Upper lobe of left lung (tissue), 6 donors: Measurements from ENCODE around the gene RPL37. TPM values are rescaled to one million over a fixed set of nuclear protein-coding genes. Genes with fewer than 3 reads are reported as not detected.

ENCODE experiments used
- ATAC-seq, 2 donors: fragments of 200-7000 bp; cut with Tn5 transposase; one replicate each; pipeline ENCODE4 v1.9.1; 2022; ENCODE audit warnings: mild to moderate bottlenecking in 2 of 2, moderate library complexity in 2 of 2; ENCODE audit not compliant: low FRiP score in 2 of 2
- DNase-seq, 2 donors: peaks; one replicate each; pipeline ENCODE4 v3.0.0-alpha.2; 2019 to 2020
- H3K27ac ChIP-seq, 4 donors: fragments of 200-600 bp; sonication (generic); one replicate each; pipeline ENCODE4 v1.5.1; 2016 to 2019
- H3K27me3 ChIP-seq, 4 donors: fragments of 200-600 bp; sonication (generic); one replicate each; pipeline ENCODE4 v1.5.1; 2017 to 2019
- H3K36me3 ChIP-seq, 4 donors: fragments of 200-600 bp; sonication (generic); one replicate each; pipeline ENCODE4 v1.5.1; 2016 to 2019
- H3K4me1 ChIP-seq, 4 donors: fragments of 200-600 bp; sonication (generic); one replicate each; pipeline ENCODE4 v1.5.1; 2018 to 2019
- H3K4me3 ChIP-seq, 4 donors: fragments of 200-600 bp; sonication (generic); one replicate each; pipeline ENCODE4 v1.5.1; 2017 to 2019; ENCODE audit warnings: mild to moderate bottlenecking in 2 of 4, moderate library complexity in 1 of 4
- H3K9me3 ChIP-seq, 4 donors: fragments of 200-600 bp; sonication (generic); one replicate each; pipeline ENCODE4 v1.5.1; 2018 to 2019
- EP300 ChIP-seq, 4 donors: sonication (generic); formaldehyde crosslinking; IDR thresholded peaks; one replicate each; pipeline ENCODE4 v1.5.1; 2017; ENCODE audit warnings: antibody characterized with exemption in 4 of 4, control low read depth in 2 of 4
- POLR2A ChIP-seq, 4 donors: fragments of 450-650 bp; IDR thresholded peaks; one replicate each; pipeline ENCODE4 v1.5.1; 2016 to 2017; ENCODE audit warnings: antibody characterized with exemption in 4 of 4, mild to moderate bottlenecking in 2 of 4
- POLR2AphosphoS5 ChIP-seq, 2 donors: sonication (generic); formaldehyde crosslinking; IDR thresholded peaks; one replicate each; pipeline ENCODE4 v1.5.1; 2017; ENCODE audit warnings: antibody characterized with exemption in 2 of 2
- WGBS, 2 donors: methylation state at CpG; one replicate each; pipeline ENCODE4 v1.1.5; 2017 to 2018; 5-methylcytosine and 5-hydroxymethylcytosine counted together
- total RNA-seq, 6 donors: library from RNA; depleted of rRNA in 4 of 6; stranded (reverse); fragments of >200 nt in 4 of 6; gene quantifications; one replicate each; pipeline versions ENCODE4 v1.1.0 to v1.2.1, GENCODE V29; 2016 to 2021
- TF ChIP-seq, protein P1 (sequence below), 6 experiments: fragments of 450-650 bp in 4 of 6; fragments of 200-600 bp in 2 of 6; sonication (generic) in 2 of 6; IDR thresholded peaks; one replicate each; pipeline ENCODE4 v1.5.1; 2016 to 2019; ENCODE audit warnings: antibody characterized with exemption in 6 of 6
- donor health status: DM: no; HTN: no; CAD: no; lungs with moderate emphysema.
- donor health status: DM: no; HTN: yes; CAD: no; lungs with severe emphysema.

RPL37 gene
- total RNA-seq, 6 donors from 2014 or later, result 115 to 977 (median 185) TPM

DNA sequence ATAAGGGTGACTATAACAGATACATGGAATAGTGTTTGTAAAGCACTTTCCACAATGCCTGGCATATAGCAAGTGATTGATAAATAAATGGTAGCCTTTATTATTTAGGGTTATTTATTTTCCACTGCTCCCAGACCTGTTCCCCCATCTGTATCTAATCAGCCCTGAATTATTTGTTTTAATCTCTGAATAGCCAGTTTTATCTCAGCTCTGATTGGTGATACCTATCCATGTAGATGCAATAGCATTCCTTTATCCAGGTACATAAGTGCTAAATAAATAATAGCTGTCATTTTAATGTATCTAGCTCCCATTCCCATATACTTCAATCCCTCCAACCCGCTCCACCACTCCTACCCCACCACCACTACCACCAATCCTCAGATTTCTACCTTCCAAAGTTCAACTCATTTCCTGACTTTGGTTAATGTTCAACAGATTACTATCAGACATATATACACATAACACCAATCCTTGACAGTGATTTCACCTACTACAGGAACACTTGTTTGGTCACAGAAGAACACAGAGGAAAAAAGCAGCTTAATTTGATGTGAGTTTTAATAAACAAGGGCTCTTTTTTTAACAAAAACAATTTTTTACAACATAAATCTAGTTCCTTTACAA, 50.9 kb downstream of the RPL37 start:
- Histone ChIP-seq H3K36me3 (peaks cover 0 to 7% (median 0%) of the 10 kb centered on the region in 4 donors), H3K27me3 (no peaks in the 10 kb centered on the region), H3K4me3 (no peak overlapping the region), H3K4me1 (peaks cover 14 to 41% (median 26%) of the 10 kb centered on the region in 4 donors), H3K27ac (no peak overlapping the region), H3K9me3 (no peaks in the 10 kb centered on the region)
- DNase-seq (no peak), ATAC-seq (no peak)
- no peak for TF ChIP-seq EP300 (IDR thresholded peaks at IDR 0.05)
- TF ChIP-seq, protein P1, sequence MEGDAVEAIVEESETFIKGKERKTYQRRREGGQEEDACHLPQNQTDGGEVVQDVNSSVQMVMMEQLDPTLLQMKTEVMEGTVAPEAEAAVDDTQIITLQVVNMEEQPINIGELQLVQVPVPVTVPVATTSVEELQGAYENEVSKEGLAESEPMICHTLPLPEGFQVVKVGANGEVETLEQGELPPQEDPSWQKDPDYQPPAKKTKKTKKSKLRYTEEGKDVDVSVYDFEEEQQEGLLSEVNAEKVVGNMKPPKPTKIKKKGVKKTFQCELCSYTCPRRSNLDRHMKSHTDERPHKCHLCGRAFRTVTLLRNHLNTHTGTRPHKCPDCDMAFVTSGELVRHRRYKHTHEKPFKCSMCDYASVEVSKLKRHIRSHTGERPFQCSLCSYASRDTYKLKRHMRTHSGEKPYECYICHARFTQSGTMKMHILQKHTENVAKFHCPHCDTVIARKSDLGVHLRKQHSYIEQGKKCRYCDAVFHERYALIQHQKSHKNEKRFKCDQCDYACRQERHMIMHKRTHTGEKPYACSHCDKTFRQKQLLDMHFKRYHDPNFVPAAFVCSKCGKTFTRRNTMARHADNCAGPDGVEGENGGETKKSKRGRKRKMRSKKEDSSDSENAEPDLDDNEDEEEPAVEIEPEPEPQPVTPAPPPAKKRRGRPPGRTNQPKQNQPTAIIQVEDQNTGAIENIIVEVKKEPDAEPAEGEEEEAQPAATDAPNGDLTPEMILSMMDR (IDR thresholded peaks at IDR 0.05), result no peak
- no peak for TF ChIP-seq POLR2A (IDR thresholded peaks at IDR 0.05)
- no peak for TF ChIP-seq POLR2AphosphoS5 (IDR thresholded peaks at IDR 0.05)
- WGBS, 2 donors, result 78 to 89% methylated on average over 1 of the region's 1 CpG

DNA sequence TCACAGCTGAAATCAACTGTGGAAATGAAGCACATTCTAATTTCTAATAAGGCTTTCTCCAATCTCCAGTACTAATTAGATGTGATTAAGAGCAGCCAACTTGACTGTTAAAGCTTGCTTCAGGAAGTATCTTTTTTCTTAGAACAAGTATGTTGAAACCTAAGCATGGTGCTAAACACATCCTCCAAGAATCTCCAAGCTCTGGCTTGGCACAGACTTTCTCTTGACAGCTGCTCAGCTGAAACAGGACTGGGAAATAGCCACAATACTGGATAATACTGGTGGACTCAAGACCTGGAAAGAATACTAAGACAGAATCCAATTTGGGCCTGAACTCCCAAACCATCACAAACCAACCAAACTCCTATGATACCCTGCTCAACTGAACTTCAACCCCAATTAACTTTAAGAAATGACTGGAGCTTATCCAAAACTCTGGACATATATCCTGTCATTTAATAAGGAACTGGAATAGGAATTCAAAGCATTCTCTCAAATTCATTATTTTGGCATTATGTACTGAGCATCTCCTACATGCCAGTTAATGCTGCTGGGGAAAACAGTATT, 53.1 kb downstream of the RPL37 start:
- Histone ChIP-seq H3K27me3 (no peaks in the 10 kb centered on the region), H3K27ac (no peak overlapping the region), H3K4me1 (peaks cover 14 to 37% (median 26%) of the 10 kb centered on the region in 4 donors), H3K9me3 (no peaks in the 10 kb centered on the region), H3K4me3 (no peak overlapping the region), H3K36me3 (peaks cover 0 to 5% (median 2%) of the 10 kb centered on the region in 4 donors)
- no peak for DNase-seq
- no peak for TF ChIP-seq POLR2A (IDR thresholded peaks at IDR 0.05)
- TF ChIP-seq POLR2AphosphoS5 (IDR thresholded peaks at IDR 0.05), result no peak
- peak in 1 of 2 donors; percentile 73 for ATAC-seq

DNA sequence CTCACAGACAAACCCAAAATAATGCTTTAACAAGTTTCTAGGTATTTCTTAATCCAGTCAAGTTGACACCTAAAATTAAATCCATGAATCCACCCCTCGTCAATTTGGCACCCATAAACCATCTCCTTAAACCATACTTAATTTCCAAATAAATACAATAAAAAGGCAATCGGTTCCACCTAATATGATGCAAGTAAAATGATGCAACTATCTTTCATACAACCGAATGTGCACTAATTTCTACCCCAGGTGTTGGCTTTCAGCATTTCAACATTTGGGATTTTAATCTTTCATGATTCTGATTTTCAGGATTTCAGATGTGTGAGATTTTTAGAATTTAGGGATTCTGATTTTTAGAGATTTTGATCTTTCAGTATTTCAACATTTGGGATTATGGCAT, 54.2 kb downstream of the RPL37 start:
- H3K4me1 ChIP-seq, result peaks cover 14 to 37% (median 30%) of the 10 kb centered on the region in 4 donors
- H3K36me3 ChIP-seq, result peaks cover 0 to 16% (median 8%) of the 10 kb centered on the region in 4 donors
- TF ChIP-seq EP300 (IDR thresholded peaks at IDR 0.05) (no peak), POLR2AphosphoS5 (IDR thresholded peaks at IDR 0.05) (no peak), POLR2A (IDR thresholded peaks at IDR 0.05) (no peak)
- TF ChIP-seq, protein P1 (IDR thresholded peaks at IDR 0.05), result no peak
- H3K9me3 ChIP-seq, result no peaks in the 10 kb centered on the region
- H3K27me3 ChIP-seq, result no peaks in the 10 kb centered on the region
- WGBS, 2 donors, result 85% methylated on average over 3 of the region's 3 CpGs
- no peak overlapping the region for H3K27ac ChIP-seq
- no peak overlapping the region for H3K4me3 ChIP-seq
- no peak for ATAC-seq
- DNase-seq, result no peak

- 76 to 88% methylated on average over 5 of the region's 5 CpGs for WGBS, 2 donors
- Histone ChIP-seq H3K9me3 (no peaks in the 10 kb centered on the region), H3K27ac (no peak overlapping the region), H3K4me1 (peaks cover 14 to 38% (median 32%) of the 10 kb centered on the region in 4 donors), H3K4me3 (no peak overlapping the region), H3K36me3 (peaks cover 0 to 22% (median 13%) of the 10 kb centered on the region in 4 donors), H3K27me3 (no peaks in the 10 kb centered on the region)
- no peak for TF ChIP-seq EP300 (IDR thresholded peaks at IDR 0.05)
- TF ChIP-seq POLR2A (IDR thresholded peaks at IDR 0.05), result no peak
- TF ChIP-seq, protein P1 (IDR thresholded peaks at IDR 0.05), result no peak
- TF ChIP-seq POLR2AphosphoS5 (IDR thresholded peaks at IDR 0.05), result no peak
- DNase-seq (no peak), ATAC-seq (no peak)
Measured at GRCh38 chr5:40780199-40780598, 54.8 kb downstream of the RPL37 start.

GRCh38 chr5:40779561-40779960, 55.5 kb downstream of the RPL37 start:
- H3K36me3 ChIP-seq, result peaks cover 0 to 29% (median 17%) of the 10 kb centered on the region in 4 donors
- H3K4me3 ChIP-seq, result no peak overlapping the region
- ATAC-seq (no peak), DNase-seq (no peak)
- no peak overlapping the region for H3K27ac ChIP-seq
- TF ChIP-seq POLR2AphosphoS5 (IDR thresholded peaks at IDR 0.05) (no peak), POLR2A (IDR thresholded peaks at IDR 0.05) (no peak), EP300 (IDR thresholded peaks at IDR 0.05) (no peak)
- TF ChIP-seq, protein P1 (IDR thresholded peaks at IDR 0.05), result no peak
- peaks cover 12 to 33% (median 27%) of the 10 kb centered on the region in 4 donors for H3K4me1 ChIP-seq
- no peaks in the 10 kb centered on the region for H3K9me3 ChIP-seq
- WGBS, 2 donors, result 70 to 91% methylated on average over 6 of the region's 6 CpGs
- no peaks in the 10 kb centered on the region for H3K27me3 ChIP-seq
